Amniotic stem cell (primary cell): ENCODE measurements around the gene HMGCL.
"Not testable (repeated sequence)": the region's sequence is repeated elsewhere in the genome, so short reads cannot be mapped to it uniquely, and the experiment has no call there.

Source experiments
- DNase-seq: peaks from one replicate; lab custom pipeline; 2025; lab: John Stamatoyannopoulos, UW

The HMGCL gene

GRCh38 chr1:23798662-23799142 lies 26.5 kb downstream of the HMGCL start:
- DNase-seq, result no peak

DNA sequence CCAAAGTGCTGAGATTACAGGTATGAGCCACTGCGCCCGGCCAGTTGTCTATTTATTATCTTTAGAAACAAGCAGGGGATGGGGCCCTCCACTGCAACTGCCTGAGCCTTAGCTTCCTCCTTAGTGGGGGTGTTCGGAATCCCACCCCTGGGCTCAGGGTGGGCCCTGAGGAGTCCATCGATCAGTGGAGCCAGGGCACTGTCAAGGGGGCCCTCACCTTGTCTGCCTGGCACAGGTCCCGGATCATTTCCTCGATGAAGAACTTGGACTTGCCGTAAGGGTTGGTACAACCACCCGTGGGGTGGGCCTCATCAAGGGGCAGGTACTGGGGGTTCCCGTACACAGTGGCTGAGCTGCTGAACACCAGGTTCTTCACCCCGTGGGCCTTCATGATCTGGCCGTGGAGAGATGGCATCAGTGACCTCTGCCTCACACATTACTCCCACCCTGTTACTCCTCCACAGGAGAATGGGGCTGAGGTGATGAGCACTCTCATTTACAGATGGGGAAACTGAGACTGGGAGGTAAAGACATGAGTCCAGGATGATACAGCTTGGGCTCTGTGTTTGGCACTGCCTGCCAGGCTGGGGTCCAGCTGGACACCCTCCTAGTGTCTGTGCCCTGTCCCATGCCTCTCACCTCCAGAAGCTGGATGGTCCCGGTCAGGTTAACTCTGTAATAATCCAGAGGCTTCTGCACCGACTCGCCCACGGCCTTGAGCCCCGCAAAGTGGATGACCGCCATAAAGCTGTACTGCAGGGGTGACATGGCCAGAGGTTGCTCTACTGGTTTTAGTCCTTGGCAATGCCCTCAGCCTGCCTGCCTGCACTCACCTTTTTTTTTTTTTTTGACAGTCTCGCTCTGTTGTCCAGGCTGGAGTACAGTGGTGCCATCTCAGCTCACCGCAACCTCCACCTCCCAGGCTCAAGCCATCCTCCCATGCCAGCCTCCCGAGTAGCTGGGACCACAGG lies 27.5 kb downstream of the HMGCL start:
- DNase-seq, result no peak

- no peak for DNase-seq
These were observed 28.6 kb downstream of the HMGCL start for GRCh38 chr1:23796466-23797271.

- no peak for DNase-seq
These were observed 29.4 kb downstream of the HMGCL start for GRCh38 chr1:23795676-23796465.

DNA sequence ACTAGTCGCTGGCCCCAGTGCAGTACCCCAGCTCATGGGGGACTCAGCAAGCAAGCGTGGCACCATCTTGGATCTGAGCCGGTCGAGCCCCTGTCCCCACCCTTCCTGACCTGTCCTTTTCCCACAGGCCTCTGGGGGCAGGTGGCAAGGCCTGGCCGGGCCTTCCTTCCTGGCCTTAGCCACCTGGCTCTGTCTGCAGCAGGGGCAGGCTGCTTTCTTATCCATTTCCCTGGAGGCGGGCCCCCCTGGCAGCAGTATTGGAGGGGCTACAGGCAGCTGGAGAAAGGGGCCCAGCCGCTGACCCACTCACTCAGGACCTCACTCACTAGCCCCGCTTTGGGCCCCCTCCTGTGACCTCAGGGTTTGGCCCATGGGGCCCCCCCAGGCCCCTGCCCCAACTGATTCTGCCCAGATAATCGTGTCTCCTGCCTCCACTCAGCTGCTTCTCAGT lies 30.5 kb downstream of the HMGCL start:
- DNase-seq, result not testable (repeated sequence)

GRCh38 chr1:23793861-23794731 lies 31.1 kb downstream of the HMGCL start:
- no peak for DNase-seq

GRCh38 chr1:23793018-23793781 lies 32.0 kb downstream of the HMGCL start:
- DNase-seq, result no peak

- no peak for DNase-seq
These were observed 32.9 kb downstream of the HMGCL start for GRCh38 chr1:23792151-23792945.

DNA sequence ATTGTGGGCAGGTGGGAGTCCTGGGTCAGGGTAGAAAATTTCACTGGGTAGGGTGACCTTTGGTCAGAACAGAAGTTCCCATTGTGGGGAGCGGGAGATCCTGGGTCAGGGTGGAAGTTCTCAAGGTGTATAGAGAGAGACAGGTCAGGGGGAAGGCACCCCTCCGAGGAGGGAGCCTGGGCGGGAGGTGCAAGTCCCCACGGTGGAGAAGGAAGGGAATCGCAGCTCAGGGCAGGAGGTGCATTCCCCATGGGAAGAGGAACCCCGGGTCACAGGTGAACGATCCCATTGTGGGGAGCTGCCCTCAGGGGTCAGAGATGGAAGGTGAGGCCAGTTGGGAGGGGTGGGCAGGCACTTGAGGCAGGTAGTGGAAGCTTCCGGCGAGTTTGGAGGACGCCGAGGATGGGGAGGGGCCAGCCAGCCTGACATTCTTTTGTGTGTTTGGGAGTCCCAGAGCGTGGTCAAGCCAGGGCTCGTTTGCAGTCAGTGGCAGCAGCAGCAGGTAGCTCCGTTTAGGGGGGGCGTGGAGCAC lies 33.6 kb downstream of the HMGCL start:
- DNase-seq, result no peak

GRCh38 chr1:23790696-23791515 lies 34.3 kb downstream of the HMGCL start, which contains the start of gene LYPLA2:
Gene LYPLA2, plus strand, starts transcription at chr1:23791145. Its CDS starts 1,538 bp downstream, at chr1:23792683.
- peak; percentile 87 for DNase-seq

DNA sequence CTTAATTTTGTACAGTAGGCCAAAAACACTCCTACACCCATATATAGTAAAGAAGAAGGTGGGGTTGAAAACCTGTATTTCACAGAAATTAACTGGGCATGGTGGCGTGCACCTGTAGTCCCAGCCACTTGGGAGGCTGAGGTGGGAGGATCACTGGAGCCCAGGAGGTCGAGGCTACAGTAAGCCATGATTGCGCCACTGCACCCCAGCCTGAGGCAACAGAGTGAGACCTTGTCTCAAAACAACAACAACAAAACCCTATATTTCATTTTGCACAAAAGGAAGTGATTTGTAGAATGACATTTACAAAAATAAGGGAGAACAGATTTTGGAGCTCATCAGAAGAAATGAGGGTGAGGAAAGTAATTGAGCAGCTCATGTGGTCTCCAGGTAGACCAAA lies 36.5 kb downstream of the HMGCL start:
- DNase-seq, result no peak

- no peak for DNase-seq
These were observed 37.5 kb downstream of the HMGCL start for GRCh38 chr1:23787701-23788100.

DNA sequence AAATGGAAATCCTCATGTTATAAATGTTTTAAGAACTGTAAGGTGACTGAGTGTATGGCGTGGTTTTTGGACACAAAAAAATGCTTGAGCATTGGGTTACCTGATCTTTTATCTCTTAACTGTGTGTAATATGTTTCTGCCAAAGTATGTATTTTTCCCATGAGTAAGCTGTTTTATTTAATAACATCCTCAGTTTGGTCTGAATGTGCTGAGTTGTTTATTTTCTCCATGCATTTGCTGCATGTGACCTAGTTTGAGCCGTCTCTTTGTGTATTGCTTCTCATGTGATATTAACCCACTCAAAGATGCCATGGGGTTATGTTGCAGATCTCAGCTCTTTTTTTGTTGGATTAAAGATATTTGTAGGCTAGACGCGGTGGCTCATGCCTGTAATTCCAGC lies 40.4 kb downstream of the HMGCL start:
- DNase-seq, result no peak

- not testable (repeated sequence) for DNase-seq
These were observed 42.1 kb downstream of the HMGCL start for GRCh38 chr1:23783141-23783540.

GRCh38 chr1:23779826-23780371 lies 45.3 kb downstream of the HMGCL start:
- peak; percentile 35 for DNase-seq

DNA sequence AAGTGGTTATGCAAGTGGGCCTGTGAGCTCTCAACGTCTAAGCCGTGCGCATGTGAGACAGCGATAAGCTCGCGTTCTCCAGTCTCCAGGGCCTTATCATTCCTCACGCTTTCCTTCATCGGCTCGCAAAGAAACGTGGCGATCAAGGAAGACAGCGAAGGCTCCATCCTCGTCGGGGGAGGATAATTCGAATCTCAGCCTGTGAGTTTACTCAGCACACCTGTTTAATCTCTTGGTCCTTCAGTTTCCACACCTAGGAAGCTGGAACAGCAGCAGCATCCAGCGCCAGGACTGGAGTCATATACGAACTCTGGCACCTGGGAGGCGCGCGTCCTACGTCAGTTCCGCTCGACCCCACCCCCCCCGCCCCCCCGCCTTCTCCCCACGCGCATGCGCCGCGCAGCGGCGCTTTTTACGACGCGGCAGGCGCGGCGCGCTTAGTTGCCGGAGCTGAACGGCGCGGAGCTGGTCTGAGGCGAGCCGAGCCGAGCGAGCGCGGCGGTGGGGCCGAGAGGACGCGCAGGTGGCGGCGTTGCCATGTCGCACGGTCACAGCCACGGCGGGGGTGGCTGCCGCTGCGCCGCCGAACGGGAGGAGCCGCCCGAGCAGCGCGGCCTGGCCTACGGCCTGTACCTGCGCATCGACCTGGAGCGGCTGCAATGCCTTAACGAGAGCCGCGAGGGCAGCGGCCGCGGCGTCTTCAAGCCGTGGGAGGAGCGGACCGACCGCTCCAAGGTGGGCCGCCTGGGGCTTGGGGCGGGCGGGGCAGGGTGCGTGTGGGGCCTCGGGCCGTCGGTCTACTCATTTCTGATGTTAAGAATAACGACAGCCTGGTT lies 47.0 kb downstream of the HMGCL start, which contains the start of gene PITHD1:
PITHD1 (plus strand) TSS at position 440 of the 836 bp plus-strand sequence; CDS start at position 538, 98 bp downstream.
- peak; percentile 64 for DNase-seq

GRCh38 chr1:23776217-23776616 lies 49.0 kb downstream of the HMGCL start:
- no peak for DNase-seq
